ENCODE data around the gene SYTL1. TPM values are rescaled to one million over a fixed set of nuclear protein-coding genes. Genes with fewer than 3 reads are reported as not detected.
A peak's percentile ranks its signal among the peaks of the same experiment; 100 is the strongest.

SYTL1 gene
- total and polyA plus RNA-seq, 4 donors, result 10.5 to 58.0 (median 34.6) TPM

GRCh38 chr1:27364696-27365371, 23.0 kb downstream of the SYTL1 start:
- Histone ChIP-seq H3K36me3 (ENCODE audit: control insufficient read depth in 4 of 4, insufficient read depth in 4 of 4, low read length in 4 of 4) (peaks cover 0 to 46% (median 2%) of the 10 kb centered on the region in 4 donors), H3K9ac (ENCODE audit: insufficient read depth in 1 of 2, low read length in 2 of 2) (peak overlapping the region in 1 of 2 donors; percentile 62), H3K27ac (ENCODE audit: low read depth in 1 of 2, low read length in 1 of 2) (peak overlapping the region; percentile 78 to 98), H3K4me3 (peak overlapping the region; percentile 1), H3K4me1 (ENCODE audit: control insufficient read depth in 5 of 5, insufficient read depth in 5 of 5, low read length in 5 of 5) (peaks cover 0 to 17% (median 10%) of the 10 kb centered on the region in 5 donors), H3K9me3 (ENCODE audit: control insufficient read depth in 4 of 4, insufficient read depth in 3 of 4, low read length in 3 of 4) (no peaks in the 10 kb centered on the region), H3K27me3 (ENCODE audit: control insufficient read depth in 3 of 3, insufficient read depth in 3 of 3, low read length in 2 of 3) (peaks cover 0 to 2% (median 0%) of the 10 kb centered on the region in 3 donors)
- 72 to 76% methylated on average over 11 of the region's 11 CpGs for WGBS, 2 donors
- no peak for DNase-seq
- TF ChIP-seq, protein P1, sequence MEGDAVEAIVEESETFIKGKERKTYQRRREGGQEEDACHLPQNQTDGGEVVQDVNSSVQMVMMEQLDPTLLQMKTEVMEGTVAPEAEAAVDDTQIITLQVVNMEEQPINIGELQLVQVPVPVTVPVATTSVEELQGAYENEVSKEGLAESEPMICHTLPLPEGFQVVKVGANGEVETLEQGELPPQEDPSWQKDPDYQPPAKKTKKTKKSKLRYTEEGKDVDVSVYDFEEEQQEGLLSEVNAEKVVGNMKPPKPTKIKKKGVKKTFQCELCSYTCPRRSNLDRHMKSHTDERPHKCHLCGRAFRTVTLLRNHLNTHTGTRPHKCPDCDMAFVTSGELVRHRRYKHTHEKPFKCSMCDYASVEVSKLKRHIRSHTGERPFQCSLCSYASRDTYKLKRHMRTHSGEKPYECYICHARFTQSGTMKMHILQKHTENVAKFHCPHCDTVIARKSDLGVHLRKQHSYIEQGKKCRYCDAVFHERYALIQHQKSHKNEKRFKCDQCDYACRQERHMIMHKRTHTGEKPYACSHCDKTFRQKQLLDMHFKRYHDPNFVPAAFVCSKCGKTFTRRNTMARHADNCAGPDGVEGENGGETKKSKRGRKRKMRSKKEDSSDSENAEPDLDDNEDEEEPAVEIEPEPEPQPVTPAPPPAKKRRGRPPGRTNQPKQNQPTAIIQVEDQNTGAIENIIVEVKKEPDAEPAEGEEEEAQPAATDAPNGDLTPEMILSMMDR (IDR thresholded peaks at IDR 0.05; ENCODE audit: control extremely low read depth, extremely low read depth), result no peak
- no peak for ATAC-seq (ENCODE audit: insufficient read depth, low FRiP score)

DNA sequence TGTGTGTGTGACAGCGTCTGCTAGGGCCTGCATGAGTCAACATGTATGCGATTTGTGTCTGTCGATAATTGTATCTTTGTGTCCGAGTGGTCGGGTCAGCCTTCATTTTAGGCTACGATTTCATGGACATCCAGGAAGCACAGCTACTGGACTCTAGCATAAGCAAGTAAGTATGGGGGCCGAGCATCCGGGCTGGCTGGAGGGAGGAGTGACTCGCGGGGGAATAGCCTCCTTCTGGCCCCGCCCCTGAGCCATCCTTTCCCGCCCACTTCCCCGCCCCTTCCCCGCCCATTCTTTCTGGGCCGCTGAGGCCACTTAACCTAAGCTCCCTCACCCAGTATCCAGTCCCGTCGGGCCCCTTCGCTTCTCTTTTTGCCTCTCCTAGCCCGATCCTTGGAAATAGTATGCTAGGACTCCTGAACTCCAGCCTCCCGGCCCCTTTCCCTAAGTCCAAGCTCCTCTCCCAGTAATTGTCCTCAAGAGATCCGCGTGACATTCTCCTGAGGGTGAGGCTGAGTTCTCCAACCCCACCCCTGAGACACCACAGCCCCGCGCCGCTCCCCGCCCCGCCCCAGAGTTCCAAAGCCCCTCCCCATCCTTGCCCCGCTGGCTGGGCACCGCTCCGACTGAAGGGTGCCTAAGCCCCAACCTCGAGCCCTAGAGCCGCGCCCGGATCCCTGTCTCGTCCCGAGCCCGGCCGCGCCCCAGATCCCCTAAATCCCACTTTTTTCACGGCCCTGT, 23.7 kb downstream of the SYTL1 start:
- TF ChIP-seq, protein P1 (IDR thresholded peaks at IDR 0.05; ENCODE audit: control extremely low read depth, extremely low read depth), result no peak
- Histone ChIP-seq H3K9ac (ENCODE audit: insufficient read depth in 1 of 2, low read length in 2 of 2) (peak overlapping the region in 1 of 2 donors; percentile 62), H3K27me3 (ENCODE audit: control insufficient read depth in 3 of 3, insufficient read depth in 3 of 3, low read length in 2 of 3) (no peaks in the 10 kb centered on the region), H3K27ac (ENCODE audit: low read depth in 1 of 2, low read length in 1 of 2) (peak overlapping the region; percentile 92 to 98), H3K9me3 (ENCODE audit: control insufficient read depth in 4 of 4, insufficient read depth in 3 of 4, low read length in 3 of 4) (no peaks in the 10 kb centered on the region), H3K4me1 (ENCODE audit: control insufficient read depth in 5 of 5, insufficient read depth in 5 of 5, low read length in 5 of 5) (peaks cover 0 to 17% (median 10%) of the 10 kb centered on the region in 5 donors), H3K4me3 (peak overlapping the region; percentile 63), H3K36me3 (ENCODE audit: control insufficient read depth in 4 of 4, insufficient read depth in 4 of 4, low read length in 4 of 4) (peaks cover 0 to 42% (median 2%) of the 10 kb centered on the region in 4 donors)
- 3 to 5% methylated on average over 29 to 40 of the region's 40 CpGs for WGBS, 2 donors
- peak; percentile 94 to 95 (median 95) for DNase-seq
- peak; percentile 79 for ATAC-seq (ENCODE audit: insufficient read depth, low FRiP score)

- Histone ChIP-seq H3K4me3 (peak overlapping the region; percentile 63), H3K27me3 (ENCODE audit: control insufficient read depth in 3 of 3, insufficient read depth in 3 of 3, low read length in 2 of 3) (no peaks in the 10 kb centered on the region), H3K9me3 (ENCODE audit: control insufficient read depth in 4 of 4, insufficient read depth in 3 of 4, low read length in 3 of 4) (no peaks in the 10 kb centered on the region), H3K27ac (ENCODE audit: low read depth in 1 of 2, low read length in 1 of 2) (peak overlapping the region; percentile 92 to 98), H3K4me1 (ENCODE audit: control insufficient read depth in 5 of 5, insufficient read depth in 5 of 5, low read length in 5 of 5) (peaks cover 0 to 17% (median 10%) of the 10 kb centered on the region in 5 donors), H3K36me3 (ENCODE audit: control insufficient read depth in 4 of 4, insufficient read depth in 4 of 4, low read length in 4 of 4) (peaks cover 0 to 37% (median 2%) of the 10 kb centered on the region in 4 donors), H3K9ac (ENCODE audit: insufficient read depth in 1 of 2, low read length in 2 of 2) (no peak overlapping the region)
- DNase-seq, result peak; percentile 90 to 91 (median 90)
- peak; percentile 73 for ATAC-seq (ENCODE audit: insufficient read depth, low FRiP score)
- WGBS, 2 donors, result 0% methylated on average over 30 of the region's 30 CpGs
- TF ChIP-seq, protein P1 (IDR thresholded peaks at IDR 0.05; ENCODE audit: control extremely low read depth, extremely low read depth), result no peak
Measured at GRCh38 chr1:27366113-27366410, 24.2 kb downstream of the SYTL1 start.
